LHCN-M2 (cell line): ENCODE results near the gene STEAP3. TPM values are rescaled to one million over a fixed set of nuclear protein-coding genes. Genes with fewer than 3 reads are reported as not detected.

Experiments
- DNase-seq: peaks from one replicate; pipeline ENCODE4 v3.0.0-alpha.2; 2012; ENCODE audit warnings: low read depth
- total RNA-seq: library from RNA; depleted of rRNA; stranded (reverse); fragments of >200 nt; gene quantifications from 2 replicates; pipeline ENCODE4 v1.2.3, GENCODE V29; 2014

The STEAP3 gene
- total RNA-seq, 1 experiment from 2014 or later: 42.4 TPM

- no peak for DNase-seq
Observed at GRCh38 chr2:119225105-119225865, 1.7 kb downstream of the STEAP3 start.

GRCh38 chr2:119225926-119226325, 2.3 kb downstream of the STEAP3 start:
- no peak for DNase-seq

- DNase-seq: no peak
Observed at GRCh38 chr2:119227346-119227745, 3.7 kb downstream of the STEAP3 start.

GRCh38 chr2:119228136-119228535, 4.5 kb downstream of the STEAP3 start:
- DNase-seq: no peak

- no peak for DNase-seq
Observed at GRCh38 chr2:119228964-119229363, 5.3 kb downstream of the STEAP3 start.

DNA sequence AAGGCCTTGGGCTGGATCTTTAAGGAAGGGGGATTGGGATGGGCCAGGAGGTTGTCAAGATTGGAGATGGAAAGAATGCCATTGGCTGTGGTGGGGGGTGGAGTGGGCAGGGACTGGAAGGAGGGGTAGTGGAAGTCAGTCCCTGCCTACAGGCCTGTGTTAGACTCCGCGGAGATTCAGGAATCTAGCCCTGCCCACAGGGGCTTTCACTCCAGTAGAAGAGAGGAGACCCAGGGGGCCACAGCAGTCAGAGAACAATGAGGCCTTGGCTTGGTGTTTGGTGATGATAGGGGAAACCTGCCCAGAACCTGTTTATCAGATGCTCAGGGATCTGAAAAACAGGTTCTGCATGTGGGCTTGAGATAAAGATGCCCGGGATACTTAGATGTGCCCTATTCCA, 6.1 kb downstream of the STEAP3 start:
- DNase-seq: no peak

DNA sequence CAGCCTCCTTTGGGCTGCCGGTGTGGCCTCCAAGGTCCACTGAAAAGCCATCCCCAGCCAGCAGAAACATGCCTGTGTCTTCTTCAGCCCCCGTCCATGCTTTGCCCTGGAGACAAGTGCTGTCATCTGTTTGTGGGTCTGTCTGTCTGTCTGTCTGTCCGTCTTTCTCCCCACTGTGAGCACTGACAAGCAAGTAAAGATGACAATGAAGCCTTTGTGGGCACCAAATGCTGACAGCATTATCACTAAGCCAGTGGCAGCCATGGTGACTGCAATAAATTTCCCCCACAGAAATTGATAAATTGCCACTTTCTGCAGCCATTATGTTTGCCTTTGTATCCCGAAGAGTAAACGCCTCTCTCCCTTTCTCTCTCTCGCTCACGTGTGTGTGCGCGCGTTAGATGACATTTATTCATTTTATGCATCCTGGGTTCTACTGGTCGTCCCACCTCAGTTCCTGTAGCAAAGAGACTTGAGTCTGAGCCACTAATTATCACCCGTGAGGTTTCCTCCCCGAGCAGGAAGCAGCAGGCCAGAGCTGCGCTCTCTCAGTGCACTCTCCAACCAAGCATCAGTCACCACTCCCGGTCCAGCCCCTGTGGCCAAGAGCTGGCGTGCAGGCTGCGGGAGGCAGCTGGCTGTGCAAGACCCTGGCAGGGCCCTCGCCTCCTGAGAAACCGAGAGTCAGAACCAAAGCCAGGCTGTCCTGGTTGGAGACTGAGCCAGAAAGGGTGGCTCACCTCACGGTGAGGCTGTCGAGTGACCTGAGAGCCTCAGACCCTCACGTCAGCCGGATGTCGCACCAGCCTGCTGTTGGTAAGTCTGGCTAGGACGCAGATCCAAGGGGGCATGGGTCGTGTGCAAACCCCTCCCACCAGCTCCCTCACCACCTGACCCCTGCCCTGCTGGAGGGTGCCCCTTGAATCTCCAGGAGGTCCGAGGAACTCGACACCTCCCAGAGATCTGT, 6.9 kb downstream of the STEAP3 start:
- DNase-seq: no peak

DNA sequence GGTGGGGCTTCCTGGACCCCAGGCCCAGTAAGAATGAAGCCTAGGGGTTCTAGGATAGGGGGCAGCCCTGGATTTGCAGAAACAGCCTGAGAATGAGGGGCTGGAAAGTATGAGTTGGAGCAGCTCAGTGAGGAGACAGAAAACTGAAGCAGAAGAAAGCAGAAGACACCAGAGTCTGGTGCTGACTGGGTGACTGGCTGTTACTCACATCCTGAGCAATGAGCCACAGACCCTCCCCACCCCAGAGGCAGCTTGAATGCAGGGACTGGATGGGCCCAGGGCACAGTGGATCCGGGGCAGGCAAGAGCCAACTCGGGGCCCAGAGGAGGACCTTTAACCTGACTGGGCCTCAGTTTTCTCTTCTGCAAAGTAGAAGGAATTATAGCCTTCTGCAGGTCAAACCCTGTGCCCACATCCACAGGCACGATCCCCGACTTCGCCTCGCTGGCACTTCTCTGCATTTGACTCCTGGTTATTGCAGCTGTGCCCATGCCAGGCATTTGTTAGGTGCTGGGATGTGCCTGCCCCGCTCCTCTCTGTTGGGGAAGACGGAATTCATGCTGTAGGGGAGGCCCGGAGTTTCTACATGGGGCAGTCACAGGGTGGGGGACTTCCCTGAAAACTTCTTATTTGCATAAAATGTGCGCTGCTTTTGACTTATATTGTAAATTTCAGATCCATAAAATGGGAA, 8.5 kb downstream of the STEAP3 start:
- DNase-seq: peak; percentile 69

DNA sequence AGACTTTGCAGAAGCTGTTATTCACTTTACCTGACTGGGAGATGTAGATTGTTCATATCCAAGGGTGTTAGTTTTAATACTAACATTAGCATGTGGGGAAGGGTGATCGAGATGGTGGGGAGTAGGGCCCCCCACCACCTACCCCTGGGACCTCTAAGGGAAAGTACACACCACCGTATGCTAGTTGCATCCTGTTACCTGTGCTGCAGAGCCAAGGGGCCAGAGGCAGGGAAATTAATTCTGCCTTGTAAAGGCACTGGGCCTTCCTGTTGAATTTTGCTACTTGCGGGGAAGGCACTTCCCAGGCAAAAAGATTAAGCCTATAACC, 9.0 kb downstream of the STEAP3 start:
- no peak for DNase-seq

GRCh38 chr2:119233326-119234020, 9.8 kb downstream of the STEAP3 start:
- DNase-seq: peak; percentile 54

DNA sequence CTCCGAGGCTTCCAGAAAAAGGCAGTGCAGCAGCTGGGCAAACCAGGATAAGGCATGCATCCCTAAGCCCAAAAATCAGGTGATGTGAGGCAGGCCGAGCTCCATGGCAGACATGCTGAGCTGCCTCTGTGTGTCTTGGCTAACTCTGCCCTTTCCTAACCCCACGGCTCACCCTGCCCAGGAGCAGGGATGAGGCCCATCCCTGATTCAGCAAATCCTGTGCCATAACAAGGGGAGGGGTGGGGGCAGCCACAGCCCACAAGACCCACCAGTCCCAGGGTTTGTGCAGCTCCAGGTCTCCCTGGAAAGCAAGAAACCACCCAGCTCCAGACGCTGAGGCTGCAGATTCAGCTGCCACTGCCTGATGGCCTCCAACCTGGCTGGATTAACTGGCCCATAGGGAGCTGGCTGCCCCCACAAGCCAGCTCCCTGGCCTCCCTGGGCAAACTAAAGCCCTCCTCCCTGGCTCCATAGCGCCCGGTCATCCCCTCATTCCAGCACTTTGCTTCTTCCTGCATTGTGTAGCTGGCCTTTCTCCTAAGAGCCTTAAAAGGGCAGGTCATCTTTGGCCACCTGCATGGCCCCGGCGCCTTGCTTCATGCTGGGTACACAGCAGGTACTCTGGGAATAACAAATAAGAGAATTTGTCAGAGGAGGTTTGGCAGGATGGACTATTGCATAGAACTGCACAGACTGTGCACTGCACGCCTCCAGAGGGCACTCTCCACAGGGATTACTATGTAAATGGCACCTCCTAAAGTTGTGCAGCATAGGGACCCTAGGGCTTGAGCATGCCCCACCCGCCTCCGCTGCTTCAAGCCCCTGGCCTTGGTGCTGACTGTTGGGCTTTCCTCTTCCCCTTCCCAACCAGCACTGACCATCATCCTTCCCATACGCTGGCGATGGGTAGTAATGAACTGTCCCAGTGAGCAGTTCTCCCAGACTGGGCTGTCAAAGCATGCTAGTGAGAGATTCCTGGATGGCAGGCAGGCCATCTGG, 10.7 kb downstream of the STEAP3 start:
- DNase-seq: no peak

- DNase-seq: no peak
Observed at GRCh38 chr2:119236796-119237195, 13.2 kb downstream of the STEAP3 start.

- peak; percentile 89 for DNase-seq
Observed at GRCh38 chr2:119240311-119241204, 16.9 kb downstream of the STEAP3 start.

GRCh38 chr2:119241205-119241532, 17.5 kb downstream of the STEAP3 start:
- DNase-seq: no peak

GRCh38 chr2:119242276-119243119, 18.9 kb downstream of the STEAP3 start:
- DNase-seq: no peak

- no peak for DNase-seq
Observed at GRCh38 chr2:119243621-119244020, 20.0 kb downstream of the STEAP3 start.

DNA sequence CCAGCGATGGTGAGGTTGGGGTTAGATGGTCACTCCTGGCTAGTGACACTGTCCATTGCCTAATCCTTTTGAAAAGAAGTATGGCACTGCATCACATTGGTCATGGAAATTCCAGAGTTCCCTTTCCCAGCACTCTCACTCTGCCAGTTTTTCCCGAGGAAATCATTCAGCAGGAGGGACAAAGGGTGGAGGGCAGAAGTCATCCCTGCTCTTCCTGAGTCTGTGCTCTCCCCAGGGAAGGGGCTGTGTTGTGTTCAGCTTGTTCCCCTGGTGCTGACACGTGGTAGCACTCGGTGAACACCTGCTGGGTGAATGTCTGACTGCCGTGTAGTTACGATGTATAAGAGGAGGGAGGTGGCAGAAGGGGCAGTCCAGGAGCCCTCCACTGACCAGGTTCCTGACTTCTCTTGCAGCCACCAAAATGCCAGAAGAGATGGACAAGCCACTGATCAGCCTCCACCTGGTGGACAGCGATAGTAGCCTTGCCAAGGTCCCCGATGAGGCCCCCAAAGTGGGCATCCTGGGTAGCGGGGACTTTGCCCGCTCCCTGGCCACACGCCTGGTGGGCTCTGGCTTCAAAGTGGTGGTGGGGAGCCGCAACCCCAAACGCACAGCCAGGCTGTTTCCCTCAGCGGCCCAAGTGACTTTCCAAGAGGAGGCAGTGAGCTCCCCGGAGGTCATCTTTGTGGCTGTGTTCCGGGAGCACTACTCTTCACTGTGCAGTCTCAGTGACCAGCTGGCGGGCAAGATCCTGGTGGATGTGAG, 21.6 kb downstream of the STEAP3 start:
- DNase-seq: no peak

DNA sequence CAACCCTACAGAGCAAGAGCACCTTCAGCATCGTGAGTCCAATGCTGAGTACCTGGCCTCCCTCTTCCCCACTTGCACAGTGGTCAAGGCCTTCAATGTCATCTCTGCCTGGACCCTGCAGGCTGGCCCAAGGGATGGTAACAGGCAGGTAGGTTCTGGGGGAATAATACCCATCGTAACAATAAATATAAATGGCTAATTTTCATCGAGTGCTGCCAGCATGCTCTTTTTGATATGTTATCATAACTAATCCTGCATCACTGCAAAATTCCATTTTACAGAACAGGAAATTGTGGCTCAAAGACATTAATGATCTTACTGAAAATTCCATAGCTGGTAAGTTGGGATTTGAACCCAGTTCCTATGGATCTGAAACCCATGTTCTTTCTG, 22.2 kb downstream of the STEAP3 start:
- no peak for DNase-seq
